PFSK-1 (cell line): ENCODE data around the gene OTC.

ENCODE experiments used
- POLR2AphosphoS5 ChIP-seq: IDR thresholded peaks from 2 replicates; pipeline ENCODE4 v1.6.1; 2012; ENCODE audit warnings: low read depth, mild to moderate bottlenecking, control low read depth, low read length, moderate library complexity
- SIN3A ChIP-seq: IDR thresholded peaks from 2 replicates; pipeline ENCODE4 v1.6.1; 2012; ENCODE audit warnings: mild to moderate bottlenecking, low read length, moderate library complexity, borderline replicate concordance; ENCODE audit not compliant: insufficient read depth
- TAF1 ChIP-seq: IDR thresholded peaks from 2 replicates; pipeline ENCODE4 v1.6.1; 2012; ENCODE audit warnings: low read length, control low read depth, borderline replicate concordance; ENCODE audit not compliant: insufficient read depth

- TF ChIP-seq TAF1: no peak
- TF ChIP-seq POLR2AphosphoS5: no peak
- no peak for TF ChIP-seq SIN3A
These were observed 40.7 kb upstream of the OTC start for GRCh38 chrX:38311743-38312142.
